ENCODE results near the gene ST8SIA6.

DNA sequence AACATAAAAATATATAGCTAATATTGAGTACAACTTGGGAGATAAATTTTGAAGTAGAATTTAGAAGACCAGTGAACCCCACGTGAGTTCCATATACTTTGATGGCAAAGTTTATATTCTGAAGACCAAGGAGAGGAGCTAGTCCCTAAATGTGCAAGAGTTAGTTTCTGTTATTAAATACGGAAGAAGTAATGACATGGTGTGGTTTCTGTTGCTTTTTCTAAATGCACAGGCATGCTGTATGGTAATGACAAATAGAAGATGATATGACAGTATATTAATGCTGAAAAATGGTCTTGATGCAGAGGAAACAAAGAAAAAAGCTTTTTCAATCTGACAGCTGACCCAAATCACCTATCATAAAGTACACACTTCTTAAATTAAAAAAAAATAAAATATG is 101.8 kb downstream of the ST8SIA6 start:
- TF ChIP-seq, protein P1, sequence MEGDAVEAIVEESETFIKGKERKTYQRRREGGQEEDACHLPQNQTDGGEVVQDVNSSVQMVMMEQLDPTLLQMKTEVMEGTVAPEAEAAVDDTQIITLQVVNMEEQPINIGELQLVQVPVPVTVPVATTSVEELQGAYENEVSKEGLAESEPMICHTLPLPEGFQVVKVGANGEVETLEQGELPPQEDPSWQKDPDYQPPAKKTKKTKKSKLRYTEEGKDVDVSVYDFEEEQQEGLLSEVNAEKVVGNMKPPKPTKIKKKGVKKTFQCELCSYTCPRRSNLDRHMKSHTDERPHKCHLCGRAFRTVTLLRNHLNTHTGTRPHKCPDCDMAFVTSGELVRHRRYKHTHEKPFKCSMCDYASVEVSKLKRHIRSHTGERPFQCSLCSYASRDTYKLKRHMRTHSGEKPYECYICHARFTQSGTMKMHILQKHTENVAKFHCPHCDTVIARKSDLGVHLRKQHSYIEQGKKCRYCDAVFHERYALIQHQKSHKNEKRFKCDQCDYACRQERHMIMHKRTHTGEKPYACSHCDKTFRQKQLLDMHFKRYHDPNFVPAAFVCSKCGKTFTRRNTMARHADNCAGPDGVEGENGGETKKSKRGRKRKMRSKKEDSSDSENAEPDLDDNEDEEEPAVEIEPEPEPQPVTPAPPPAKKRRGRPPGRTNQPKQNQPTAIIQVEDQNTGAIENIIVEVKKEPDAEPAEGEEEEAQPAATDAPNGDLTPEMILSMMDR (IDR thresholded peaks at IDR 0.05; ENCODE audit: insufficient read depth, low read length) = no peak
- TF ChIP-seq, protein P2, sequence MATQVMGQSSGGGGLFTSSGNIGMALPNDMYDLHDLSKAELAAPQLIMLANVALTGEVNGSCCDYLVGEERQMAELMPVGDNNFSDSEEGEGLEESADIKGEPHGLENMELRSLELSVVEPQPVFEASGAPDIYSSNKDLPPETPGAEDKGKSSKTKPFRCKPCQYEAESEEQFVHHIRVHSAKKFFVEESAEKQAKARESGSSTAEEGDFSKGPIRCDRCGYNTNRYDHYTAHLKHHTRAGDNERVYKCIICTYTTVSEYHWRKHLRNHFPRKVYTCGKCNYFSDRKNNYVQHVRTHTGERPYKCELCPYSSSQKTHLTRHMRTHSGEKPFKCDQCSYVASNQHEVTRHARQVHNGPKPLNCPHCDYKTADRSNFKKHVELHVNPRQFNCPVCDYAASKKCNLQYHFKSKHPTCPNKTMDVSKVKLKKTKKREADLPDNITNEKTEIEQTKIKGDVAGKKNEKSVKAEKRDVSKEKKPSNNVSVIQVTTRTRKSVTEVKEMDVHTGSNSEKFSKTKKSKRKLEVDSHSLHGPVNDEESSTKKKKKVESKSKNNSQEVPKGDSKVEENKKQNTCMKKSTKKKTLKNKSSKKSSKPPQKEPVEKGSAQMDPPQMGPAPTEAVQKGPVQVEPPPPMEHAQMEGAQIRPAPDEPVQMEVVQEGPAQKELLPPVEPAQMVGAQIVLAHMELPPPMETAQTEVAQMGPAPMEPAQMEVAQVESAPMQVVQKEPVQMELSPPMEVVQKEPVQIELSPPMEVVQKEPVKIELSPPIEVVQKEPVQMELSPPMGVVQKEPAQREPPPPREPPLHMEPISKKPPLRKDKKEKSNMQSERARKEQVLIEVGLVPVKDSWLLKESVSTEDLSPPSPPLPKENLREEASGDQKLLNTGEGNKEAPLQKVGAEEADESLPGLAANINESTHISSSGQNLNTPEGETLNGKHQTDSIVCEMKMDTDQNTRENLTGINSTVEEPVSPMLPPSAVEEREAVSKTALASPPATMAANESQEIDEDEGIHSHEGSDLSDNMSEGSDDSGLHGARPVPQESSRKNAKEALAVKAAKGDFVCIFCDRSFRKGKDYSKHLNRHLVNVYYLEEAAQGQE (IDR thresholded peaks at IDR 0.05; ENCODE audit: insufficient replicate concordance, low read depth) = no peak
